ENCODE results near the gene SPIRE2.
A peak's percentile ranks its signal among the peaks of the same experiment; 100 is the strongest.
"Not testable (repeated sequence)": the region's sequence is repeated elsewhere in the genome, so short reads cannot be mapped to it uniquely, and the experiment has no call there.

Gene SPIRE2, protein sequence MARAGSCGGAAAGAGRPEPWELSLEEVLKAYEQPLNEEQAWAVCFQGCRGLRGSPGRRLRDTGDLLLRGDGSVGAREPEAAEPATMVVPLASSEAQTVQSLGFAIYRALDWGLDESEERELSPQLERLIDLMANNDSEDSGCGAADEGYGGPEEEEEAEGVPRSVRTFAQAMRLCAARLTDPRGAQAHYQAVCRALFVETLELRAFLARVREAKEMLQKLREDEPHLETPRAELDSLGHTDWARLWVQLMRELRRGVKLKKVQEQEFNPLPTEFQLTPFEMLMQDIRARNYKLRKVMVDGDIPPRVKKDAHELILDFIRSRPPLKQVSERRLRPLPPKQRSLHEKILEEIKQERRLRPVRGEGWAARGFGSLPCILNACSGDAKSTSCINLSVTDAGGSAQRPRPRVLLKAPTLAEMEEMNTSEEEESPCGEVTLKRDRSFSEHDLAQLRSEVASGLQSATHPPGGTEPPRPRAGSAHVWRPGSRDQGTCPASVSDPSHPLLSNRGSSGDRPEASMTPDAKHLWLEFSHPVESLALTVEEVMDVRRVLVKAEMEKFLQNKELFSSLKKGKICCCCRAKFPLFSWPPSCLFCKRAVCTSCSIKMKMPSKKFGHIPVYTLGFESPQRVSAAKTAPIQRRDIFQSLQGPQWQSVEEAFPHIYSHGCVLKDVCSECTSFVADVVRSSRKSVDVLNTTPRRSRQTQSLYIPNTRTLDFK
- 0.09 to 0.42 reads per million in 2 experiments for total RNA-seq

DNA sequence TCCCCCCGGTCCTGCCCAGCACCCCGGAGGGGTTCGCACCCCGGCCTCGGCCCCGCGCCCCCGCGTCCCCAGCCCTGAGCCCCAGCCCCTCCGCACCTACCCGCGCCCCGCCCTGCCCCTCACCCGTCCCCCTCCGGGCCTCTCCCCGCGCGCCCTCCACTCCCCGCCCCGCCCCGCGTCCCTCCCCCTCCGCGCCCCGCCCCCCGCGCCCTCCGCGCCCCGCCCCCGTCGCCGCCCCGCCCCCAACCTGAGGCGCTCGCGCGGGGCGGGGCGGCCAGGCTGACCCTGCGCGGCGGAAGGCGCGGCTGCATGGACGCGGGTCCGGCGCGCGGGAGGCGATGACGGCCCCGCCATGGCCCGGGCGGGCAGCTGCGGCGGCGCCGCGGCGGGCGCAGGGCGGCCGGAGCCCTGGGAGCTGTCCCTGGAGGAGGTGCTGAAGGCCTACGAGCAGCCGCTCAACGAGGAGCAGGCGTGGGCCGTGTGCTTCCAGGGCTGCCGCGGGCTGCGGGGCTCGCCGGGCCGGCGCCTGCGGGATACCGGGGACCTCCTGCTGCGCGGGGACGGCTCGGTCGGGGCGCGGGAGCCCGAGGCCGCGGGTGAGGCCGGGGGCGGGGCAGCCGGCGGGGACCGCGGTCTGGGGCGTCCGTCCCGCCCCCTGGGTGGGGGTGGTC lies at the start of gene SPIRE2:
TSS of gene SPIRE2 (plus strand) at position 277 of the 671 bp plus-strand sequence. CDS start at position 353, 76 bp downstream.
- DNase-seq (ENCODE audit: low read depth), result peak; percentile 58

DNA sequence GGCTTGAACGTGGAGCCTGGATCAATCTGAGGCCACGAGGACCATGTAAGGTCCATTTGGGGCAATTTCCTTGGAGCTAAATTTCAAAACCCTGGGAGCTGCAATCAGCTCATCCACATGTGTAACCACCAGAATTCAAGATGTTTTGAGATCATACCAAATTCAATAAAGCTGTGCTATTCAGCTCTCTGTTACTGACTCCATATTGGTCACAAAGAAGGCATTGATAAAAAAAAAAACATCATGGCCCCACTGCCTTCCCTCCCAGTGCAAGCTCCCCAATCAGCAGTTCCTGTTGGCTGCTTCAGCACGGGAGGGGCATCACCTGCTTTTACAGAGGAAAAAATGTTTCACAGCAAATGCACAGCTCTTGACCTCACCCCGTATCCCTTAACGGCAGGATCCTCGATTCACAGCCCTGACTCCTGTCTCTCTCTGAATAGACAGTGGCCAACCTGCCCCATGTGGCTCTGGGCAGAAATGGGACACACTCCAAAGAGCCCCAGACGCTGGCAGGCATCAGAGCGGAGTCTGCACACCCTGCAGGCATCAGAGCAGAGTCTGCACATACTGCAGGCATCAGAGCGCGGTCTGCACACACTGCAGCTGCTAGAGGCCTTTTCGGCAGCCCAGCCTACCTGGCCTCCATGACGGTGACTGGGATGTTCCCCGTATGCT lies 48.9 kb upstream of the SPIRE2 start:
- no peak for DNase-seq (ENCODE audit: low read depth)

DNA sequence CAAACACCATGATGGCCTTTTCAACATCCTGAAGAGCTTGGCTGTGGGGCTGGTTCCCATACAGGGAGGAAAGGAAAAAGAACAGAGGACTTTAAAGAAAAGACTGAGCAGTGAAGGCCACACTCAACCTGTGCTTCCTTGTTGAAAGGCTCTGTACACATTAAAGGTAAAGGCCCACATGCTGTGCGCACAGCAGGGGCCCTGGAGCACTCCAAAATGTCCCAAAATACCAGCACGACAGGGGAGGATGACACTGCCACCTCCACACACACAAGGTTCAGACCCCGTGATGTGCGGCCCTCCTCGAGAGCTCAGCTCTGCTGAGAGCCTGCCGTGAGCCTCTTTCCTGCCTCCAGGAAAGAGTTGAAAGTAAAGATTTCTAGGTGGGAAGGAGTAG lies 48.4 kb upstream of the SPIRE2 start:
- no peak for DNase-seq (ENCODE audit: low read depth)

DNA sequence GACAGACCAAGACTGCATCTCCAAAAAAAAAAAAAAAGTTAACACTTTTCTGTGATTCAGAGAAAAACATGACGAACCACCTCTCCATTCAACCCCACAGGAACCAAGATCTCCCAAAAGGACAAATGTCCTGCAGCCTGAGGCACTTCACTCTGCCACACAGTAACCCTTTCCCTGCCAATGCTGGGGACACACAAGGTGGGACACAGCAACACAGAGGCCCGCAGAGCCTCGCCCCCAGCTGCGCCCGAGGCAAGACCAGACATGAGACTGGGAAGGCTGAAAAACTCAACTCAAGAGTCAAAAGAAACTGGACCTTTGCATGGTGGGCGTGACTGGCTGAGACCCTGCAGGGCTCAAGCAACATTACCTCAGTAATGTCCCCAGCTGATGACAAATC lies 45.8 kb upstream of the SPIRE2 start:
- no peak for DNase-seq (ENCODE audit: low read depth)

DNA sequence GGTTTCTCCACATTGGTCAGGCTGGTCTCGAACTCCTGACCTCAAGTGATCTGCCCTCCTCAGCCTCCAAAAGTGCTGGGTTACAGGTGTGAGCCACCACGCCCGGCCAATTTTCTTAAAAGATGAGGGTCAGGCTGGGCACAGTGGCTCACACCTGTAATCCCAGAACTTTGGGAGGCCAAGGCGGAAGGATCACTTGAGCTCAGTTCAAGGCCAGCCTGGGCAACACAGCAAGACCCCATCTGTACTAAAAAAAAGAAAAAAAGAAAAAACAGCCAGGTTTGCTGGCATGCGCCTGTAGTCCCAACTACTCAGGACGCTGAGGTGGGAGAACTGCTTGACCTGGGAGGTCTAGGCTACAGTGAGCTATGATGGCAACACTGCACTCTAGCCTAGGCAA lies 44.3 kb upstream of the SPIRE2 start:
- not testable (repeated sequence) for DNase-seq (ENCODE audit: low read depth)

DNA sequence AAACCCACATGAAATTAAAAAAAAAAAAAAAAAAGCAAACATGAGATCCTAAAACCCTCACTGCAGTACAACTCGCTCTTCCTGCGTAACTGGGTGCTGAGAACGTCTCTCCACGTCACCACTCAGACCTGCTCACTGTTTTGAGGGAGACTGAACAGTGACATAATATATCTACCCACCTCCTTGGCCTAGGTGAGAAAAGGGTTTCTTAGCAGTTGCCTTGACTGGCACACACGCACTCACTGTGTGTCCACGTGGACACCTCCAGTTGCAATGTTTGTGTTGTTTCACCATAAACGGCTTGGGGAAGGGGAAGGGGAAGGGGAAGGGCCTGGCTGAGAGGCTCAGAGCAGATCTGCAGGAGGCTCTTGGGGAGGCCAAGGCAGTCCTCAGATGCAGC lies 43.9 kb upstream of the SPIRE2 start:
- DNase-seq (ENCODE audit: low read depth), result peak; percentile 11

DNA sequence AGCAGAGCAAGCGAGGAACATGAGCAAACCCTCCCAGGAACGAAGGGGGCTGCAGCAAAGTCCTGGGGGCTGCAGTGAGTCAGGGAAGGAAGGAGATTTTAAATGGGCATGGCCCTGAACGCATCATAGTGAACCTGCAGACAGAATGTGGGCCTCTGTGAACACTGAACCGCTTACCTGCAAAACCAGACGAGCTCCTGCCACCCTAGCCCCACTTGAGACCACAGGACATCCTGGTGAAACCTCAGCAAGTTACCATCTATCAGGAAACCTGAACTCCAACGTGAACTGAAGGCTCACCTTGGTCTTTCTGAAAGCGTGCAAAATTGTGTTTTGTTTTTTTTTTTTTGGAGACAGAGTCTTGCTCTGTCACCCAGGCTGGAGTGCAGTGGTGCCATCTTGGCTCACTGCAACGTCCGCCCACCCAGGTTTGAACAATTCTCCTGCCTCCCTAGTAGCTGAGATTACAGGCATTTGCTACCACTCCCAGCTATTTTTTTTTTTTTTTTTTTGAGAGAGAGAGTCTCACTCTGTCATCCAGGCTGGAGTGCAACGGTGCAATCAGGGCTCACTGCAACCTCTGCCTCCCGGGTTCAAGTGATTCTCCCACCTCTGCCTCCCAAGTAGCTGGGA lies 42.6 kb upstream of the SPIRE2 start:
- peak; percentile 24 for DNase-seq (ENCODE audit: low read depth)

DNA sequence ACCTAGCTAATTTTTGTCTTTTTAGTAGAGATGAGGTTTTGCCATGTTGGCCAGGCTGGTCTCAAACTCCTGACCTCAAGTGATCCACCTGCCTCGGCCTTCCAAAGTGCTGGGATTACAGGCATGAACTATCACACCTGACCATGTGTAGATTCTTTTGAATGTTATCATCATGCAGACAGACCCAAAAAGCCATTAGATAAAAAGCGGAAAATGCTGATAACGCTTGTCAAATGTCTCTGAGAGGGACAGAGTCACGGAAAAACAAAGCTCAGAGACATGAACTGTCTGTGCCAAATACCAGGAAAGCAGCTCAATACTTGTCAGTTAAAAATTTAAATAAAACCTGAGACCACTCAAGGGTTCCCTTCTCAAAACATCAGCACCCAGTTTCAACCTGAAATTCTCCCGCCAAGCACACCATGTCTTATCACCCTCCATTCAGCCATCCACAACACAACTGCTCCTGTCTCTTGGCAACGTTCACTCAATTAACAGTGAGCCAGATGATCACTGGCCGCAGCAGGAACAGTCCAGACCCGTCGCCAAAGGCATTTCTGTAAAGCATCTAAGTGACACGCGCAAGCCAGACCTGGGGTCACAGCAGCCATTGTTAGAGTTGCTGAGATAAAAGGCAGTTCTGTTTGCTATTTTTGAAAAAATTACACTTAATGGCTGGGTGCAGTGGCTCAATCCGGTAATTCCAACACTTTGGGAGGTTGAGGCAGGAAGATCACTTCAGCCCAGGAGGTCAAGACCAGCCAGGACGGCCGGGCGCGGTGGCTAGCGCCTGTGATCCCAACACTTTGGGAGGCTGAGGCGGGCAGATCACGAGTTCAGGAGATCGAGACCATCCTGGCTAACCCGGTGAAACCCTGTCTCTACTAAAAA lies 41.6 kb upstream of the SPIRE2 start:
- DNase-seq (ENCODE audit: low read depth), result no peak

DNA sequence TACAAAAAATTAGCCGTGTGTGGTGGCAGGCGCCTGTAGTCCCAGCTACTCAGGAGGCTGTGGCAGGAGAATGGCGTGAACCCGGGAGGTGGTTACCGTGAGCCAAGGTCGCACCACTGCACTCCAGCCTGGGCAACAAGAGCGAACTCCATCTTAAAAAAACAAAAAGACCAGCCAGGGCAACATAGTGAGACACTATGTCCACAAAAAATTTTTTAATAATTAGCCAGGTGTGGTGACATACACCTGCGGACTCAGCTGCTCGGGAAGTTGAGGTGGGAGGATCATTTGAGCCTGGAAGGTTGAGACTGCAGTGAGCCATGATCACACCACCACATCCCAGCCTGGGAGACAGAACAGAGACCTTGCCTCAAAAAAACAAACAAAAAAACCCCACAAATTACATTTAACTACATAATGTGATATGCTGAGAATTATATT lies 40.9 kb upstream of the SPIRE2 start:
- no peak for DNase-seq (ENCODE audit: low read depth)

DNA sequence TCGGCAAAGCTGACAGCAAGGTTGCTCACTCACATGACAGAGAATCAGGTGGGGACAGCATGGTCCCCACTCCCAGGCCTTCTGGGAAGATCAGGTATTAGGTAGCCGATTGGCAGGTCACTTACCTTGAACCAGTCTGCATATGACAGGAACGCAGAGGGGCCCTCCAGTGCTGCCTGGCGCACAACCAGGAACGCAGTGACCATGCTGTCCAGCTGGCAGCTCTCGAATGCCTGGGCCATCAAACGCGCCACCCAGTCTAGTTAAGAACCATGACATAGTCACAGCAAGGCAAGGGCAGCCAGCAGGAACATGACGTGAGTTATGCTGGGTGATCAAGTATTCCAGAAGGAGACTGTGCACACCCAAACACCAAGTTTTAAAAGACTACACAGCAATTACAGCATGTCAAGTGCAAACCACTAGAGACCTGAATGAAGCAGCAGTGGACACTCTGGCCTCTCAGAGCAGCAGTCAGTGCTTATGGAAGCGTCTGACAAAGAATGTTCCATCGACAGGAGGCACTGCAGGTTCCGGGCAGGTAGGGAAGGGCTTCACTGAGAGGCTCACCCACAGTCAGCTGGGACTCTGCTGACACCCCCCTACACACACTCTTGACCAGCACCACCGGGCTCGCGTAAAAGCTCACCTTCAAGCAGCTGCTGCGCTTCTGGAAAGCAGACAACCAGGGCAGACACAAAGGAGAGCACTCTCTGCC lies 36.8 kb upstream of the SPIRE2 start:
- no peak for DNase-seq (ENCODE audit: low read depth)

DNA sequence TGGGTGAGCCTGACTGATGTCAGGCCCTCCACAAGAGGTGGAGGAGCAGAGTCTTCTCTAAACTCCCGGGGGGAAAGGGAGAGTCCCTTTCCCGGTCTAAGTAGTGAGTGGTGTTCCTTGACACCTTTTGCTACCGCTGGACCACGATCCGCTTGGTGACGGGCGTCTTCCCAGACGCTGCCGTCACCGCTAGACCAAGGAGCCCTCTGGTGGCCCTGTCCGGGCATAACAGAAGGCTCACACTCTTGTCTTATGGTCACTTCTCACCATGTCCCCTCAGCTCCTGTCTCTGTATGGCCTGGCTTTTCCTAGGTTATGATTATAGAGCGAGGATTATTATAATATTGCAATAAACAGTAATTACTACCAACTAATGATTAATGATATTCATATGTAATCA lies 35.2 kb upstream of the SPIRE2 start:
- DNase-seq (ENCODE audit: low read depth), result peak; percentile 44

DNA sequence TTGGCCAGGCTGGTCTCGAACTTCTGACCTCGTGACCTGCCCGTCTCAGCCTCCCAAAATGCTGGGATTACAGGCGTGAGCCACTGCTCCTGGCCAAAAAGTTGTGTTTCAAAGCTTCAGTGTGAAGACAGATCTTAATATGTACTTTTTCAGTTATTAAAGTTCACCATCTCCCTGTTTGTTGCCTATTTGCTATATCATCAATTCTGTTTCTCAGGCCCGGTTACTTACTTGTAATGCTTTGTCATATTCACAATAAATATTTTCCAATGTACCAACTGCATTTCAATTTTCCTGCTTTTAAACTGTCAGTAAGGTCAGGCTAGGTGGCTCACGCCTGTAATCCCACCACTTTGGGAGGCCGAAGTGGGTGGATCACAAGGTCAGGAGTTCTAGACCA lies 34.3 kb upstream of the SPIRE2 start:
- no peak for DNase-seq (ENCODE audit: low read depth)

DNA sequence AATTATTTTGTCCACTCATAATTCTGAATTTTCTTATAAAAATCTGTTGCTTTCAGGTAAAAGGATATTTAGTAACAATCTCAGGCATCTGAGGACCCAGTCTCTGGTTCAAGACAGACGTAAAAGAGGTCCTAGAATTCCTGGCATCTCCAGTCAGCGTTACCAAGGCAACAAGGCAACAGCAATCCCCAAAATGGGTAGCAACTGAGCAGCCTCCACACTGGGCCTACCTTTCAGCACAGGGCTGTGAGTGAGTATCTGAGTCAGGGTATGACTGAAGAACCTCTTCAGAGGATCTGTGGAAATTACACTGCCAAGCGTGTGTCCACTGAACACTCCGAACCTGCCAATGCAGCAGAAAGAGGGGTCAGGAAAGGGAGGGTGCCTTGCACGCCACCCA lies 32.6 kb upstream of the SPIRE2 start:
- no peak for DNase-seq (ENCODE audit: low read depth)

DNA sequence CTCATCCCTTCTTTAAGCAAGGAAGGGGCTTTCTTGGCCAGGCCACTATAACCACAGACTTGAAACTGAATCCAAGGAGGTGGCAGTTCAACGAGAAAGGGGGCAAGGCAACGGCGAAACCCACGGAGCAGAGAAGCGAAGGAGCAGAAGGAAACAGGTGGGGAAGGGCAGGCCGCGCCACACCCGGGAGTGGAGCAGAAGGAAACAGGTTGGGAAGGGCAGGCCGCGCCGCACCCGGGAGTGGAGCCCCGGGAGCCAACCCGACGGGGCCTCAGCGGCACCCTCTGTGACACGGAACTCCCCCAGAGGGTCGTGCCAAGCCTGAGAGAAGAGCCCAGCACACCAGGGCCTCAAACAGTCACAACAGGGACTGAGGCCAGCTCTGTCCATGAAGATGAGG lies 32.2 kb upstream of the SPIRE2 start:
- no peak for DNase-seq (ENCODE audit: low read depth)

DNA sequence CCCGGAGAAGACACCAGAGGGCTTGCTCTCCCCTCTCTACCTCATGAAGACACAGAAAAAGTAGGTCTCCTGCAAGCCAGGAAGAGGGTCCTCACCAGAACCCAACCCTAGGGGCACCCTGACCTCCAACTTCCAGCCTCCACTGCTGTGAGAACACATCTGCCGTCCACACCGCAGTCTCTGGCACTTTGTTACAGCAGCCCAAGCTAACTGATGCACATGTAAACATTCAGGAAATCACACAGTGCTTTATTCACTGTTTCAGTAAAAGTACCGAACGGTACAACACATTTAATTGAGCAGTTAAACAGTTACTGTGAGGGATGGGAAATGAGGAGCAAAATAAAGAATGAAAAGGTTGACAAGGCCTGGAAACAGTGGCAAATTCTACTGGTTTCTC lies 30.1 kb upstream of the SPIRE2 start:
- DNase-seq (ENCODE audit: low read depth), result no peak

DNA sequence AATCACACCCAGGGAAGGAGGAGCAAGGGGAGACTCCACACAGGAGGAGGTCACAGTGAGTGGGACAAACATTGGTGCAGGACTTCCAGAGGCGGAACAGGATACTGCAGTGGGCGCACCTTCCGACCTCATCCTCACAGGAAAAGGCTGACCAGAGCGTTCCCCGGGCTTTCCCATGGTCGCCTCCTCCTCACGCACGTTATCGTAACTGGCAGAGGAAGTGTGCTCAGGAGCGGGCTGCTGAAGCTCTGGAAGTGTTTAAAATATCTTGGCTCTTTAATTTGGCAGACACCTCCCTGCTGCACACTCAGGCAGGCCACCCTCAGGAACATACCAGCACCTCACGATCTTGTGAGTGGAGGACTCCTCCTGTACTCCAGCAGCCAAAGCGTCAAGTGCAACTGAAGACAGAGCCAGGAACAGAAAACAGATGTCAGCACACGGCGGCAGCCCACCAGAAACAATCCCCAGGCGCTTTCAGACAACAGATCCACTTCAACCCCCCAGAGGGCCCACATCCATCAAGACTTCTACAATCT lies 29.4 kb upstream of the SPIRE2 start:
- DNase-seq (ENCODE audit: low read depth), result no peak

DNA sequence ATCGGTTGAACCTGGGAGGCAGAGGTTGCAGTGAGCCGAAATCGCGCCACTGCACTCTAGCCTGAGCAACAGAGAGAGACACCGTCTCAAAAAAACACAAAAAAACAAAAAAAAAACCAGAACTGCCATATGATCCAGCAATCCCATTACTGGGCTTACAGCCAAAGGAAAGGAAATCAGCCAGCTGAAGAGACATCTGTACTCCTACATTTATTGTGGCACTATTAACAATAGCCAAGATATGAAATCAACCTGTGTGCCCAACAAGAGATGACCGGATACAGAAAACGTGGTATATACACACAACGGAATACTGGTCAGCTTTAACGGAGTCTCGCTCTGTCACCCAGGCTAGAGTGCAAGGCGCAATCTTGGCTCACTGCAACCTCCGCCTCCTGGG lies 26.5 kb upstream of the SPIRE2 start:
- no peak for DNase-seq (ENCODE audit: low read depth)

DNA sequence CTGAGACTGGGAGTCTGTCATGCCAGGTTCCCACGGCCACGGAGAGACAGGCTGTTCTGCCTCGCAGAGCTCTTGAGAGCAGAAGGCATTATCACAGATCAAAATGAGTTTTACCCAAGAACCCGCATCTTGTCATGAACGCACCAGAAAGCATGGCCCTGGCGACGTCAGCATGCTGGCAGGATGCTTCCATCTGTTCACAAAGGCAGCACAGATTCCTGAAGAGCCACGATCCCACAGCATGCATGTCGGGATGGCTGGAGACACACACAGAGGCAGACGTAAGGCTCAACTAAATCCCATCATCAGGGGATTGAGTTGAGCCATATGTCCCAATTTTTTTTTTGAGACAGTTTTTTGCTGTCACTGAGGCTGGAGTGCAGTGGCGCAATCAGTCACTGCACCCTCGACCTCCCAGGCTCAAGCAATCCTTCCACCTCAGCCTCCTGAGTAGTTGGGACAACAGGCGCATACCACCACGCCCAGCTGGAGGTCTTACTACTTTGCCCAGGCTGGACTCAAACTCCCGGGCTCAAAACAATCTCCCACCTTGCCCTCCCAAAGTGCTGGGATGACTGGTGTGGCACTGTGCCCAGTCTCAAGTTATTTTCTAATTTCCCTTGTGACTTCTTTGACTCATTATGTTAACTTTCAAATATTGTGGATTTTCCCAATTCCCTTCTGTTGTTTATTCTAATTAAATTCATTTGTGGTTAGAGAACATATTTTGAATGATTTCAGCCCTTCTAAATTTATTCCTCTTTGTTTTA lies 23.0 kb upstream of the SPIRE2 start:
- no peak for DNase-seq (ENCODE audit: low read depth)

Data from T follicular helper cell (primary cell).